ENCODE results near the gene MAML3.

MAML3 gene

GRCh38 chr4:140004922-140005627 is 148.9 kb downstream of the MAML3 start:
- no peaks in the 10 kb centered on the region for H3K79me2 ChIP-seq (ENCODE audit: low read length)
- no peaks in the 10 kb centered on the region for H3K4me1 ChIP-seq (ENCODE audit: low read length)
- TF ChIP-seq EZH2phosphoT487 (IDR thresholded peaks at IDR 0.05; ENCODE audit: low read depth) (no peak), CTCF (IDR thresholded peaks at IDR 0.05; ENCODE audit: low read depth, low read length) (no peak)
- H3K4me2 ChIP-seq (ENCODE audit: low read length), result no peak overlapping the region
- no peak overlapping the region for H3K4me3 ChIP-seq (ENCODE audit: low read length)
- no peak overlapping the region for H3K27ac ChIP-seq (ENCODE audit: low read length)
- no peaks in the 10 kb centered on the region for H3K36me3 ChIP-seq (replicated peaks; ENCODE audit: low read depth, low read length)
- peaks cover 56% of the 10 kb centered on the region for H3K27me3 ChIP-seq (ENCODE audit: low read depth, low read length)
- H2AFZ ChIP-seq (ENCODE audit: low read depth, low read length), result no peak overlapping the region
- H3K9ac ChIP-seq (ENCODE audit: low read length), result no peak overlapping the region
- H3K9me3 ChIP-seq (ENCODE audit: insufficient read depth, low read length), result no peaks in the 10 kb centered on the region
- H4K20me1 ChIP-seq (ENCODE audit: insufficient read depth, low read length), result no peaks in the 10 kb centered on the region

GRCh38 chr4:140004549-140004895 is 149.5 kb downstream of the MAML3 start:
- Histone ChIP-seq H3K9me3 (ENCODE audit: insufficient read depth, low read length) (no peaks in the 10 kb centered on the region), H3K4me2 (ENCODE audit: low read length) (no peak overlapping the region), H3K4me1 (ENCODE audit: low read length) (no peaks in the 10 kb centered on the region), H3K9ac (ENCODE audit: low read length) (no peak overlapping the region), H3K36me3 (replicated peaks; ENCODE audit: low read depth, low read length) (no peaks in the 10 kb centered on the region), H2AFZ (ENCODE audit: low read depth, low read length) (no peak overlapping the region), H3K4me3 (ENCODE audit: low read length) (no peak overlapping the region), H3K79me2 (ENCODE audit: low read length) (no peaks in the 10 kb centered on the region), H3K27me3 (ENCODE audit: low read depth, low read length) (peaks cover 51% of the 10 kb centered on the region), H4K20me1 (ENCODE audit: insufficient read depth, low read length) (no peaks in the 10 kb centered on the region), H3K27ac (ENCODE audit: low read length) (no peak overlapping the region)
- TF ChIP-seq CTCF (IDR thresholded peaks at IDR 0.05; ENCODE audit: low read depth, low read length) (no peak), EZH2phosphoT487 (IDR thresholded peaks at IDR 0.05; ENCODE audit: low read depth) (no peak)

- no peak overlapping the region for H2AFZ ChIP-seq (ENCODE audit: low read depth, low read length)
- H3K4me2 ChIP-seq (ENCODE audit: low read length), result no peak overlapping the region
Measured at GRCh38 chr4:140003876-140004548, 150.0 kb downstream of the MAML3 start.

More at GRCh38 chr4:140003876-140004548, 150.0 kb downstream of the MAML3 start:
- Histone ChIP-seq H3K79me2 (ENCODE audit: low read length) (no peaks in the 10 kb centered on the region), H3K9ac (ENCODE audit: low read length) (no peak overlapping the region), H3K9me3 (ENCODE audit: insufficient read depth, low read length) (no peaks in the 10 kb centered on the region), H3K36me3 (replicated peaks; ENCODE audit: low read depth, low read length) (no peaks in the 10 kb centered on the region), H4K20me1 (ENCODE audit: insufficient read depth, low read length) (no peaks in the 10 kb centered on the region), H3K4me1 (ENCODE audit: low read length) (no peaks in the 10 kb centered on the region), H3K27me3 (ENCODE audit: low read depth, low read length) (peaks cover 46% of the 10 kb centered on the region), H3K27ac (ENCODE audit: low read length) (no peak overlapping the region), H3K4me3 (ENCODE audit: low read length) (no peak overlapping the region)
- no peak for TF ChIP-seq CTCF (IDR thresholded peaks at IDR 0.05; ENCODE audit: low read depth, low read length)
- TF ChIP-seq EZH2phosphoT487 (IDR thresholded peaks at IDR 0.05; ENCODE audit: low read depth), result no peak
